GM08714 (cell line): ENCODE results near the gene RSBN1L.

Experiments
- H3K4me3 ChIP-seq: fragments of 200-500 bp; sonication (Bioruptor generic); 2 replicates; pipeline ENCODE4 v1.5.1; 2014; ENCODE audit warnings: mild to moderate bottlenecking, low read length, inconsistent platforms
- ZNF274 ChIP-seq: IDR thresholded peaks from 2 replicates; pipeline ENCODE4 v1.6.1; 2012; ENCODE audit warnings: mild to moderate bottlenecking, low read depth, low read length

The RSBN1L gene

DNA sequence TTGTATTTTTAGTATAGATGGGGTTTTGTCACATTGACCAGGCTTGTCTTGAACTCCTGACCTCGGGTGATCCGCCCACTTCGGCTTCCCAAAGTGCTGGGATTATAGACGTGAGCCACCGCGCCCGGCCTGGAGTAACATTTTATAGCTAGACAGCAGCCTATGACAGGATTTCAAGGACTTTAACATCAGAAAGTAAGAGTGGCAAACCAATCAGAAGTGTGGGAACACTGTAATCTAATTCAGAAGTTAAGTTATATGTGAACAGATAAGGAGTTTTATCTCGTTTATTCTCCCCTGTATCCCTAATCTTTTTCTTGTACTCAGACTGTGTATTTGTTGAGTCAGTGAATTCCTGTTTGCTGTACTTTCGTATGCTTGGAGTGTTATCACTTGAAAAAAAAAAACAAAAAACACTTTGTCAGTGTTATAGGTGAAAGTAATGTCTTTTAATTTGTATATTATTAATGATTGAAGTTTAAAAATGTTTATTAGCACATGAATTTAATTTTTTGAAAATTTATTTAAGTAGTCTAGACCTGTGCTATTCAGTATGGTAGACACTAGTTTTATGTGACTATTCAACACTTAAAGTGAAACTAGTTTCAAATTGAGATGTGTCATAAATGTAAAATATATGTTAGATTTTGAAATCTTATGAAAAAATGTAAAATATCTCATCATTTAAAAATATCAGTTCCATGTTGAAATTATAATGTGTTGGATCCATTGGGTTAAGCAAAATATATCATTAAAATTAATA is 38.6 kb downstream of the RSBN1L start:
- no peak for TF ChIP-seq ZNF274
- no peak overlapping the region for H3K4me3 ChIP-seq

DNA sequence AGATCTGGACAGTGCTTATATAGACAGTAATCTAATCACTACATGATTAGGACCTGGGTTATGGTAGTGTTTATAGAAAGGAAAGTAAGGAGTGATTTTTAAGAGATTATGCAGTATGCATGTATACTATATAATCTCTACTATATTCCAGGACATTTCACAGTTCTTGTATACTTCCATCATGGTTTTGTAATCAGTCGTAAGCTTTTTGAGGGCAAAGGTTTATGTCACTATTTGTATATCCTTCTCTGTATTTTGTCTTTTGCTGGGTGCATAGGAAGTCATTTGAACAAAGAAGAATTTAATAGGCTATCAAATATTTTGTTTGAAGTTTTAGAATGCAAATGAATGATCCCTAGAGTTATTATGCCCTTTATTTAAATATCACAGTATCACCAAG is 39.2 kb downstream of the RSBN1L start:
- no peak for TF ChIP-seq ZNF274
- no peak overlapping the region for H3K4me3 ChIP-seq

DNA sequence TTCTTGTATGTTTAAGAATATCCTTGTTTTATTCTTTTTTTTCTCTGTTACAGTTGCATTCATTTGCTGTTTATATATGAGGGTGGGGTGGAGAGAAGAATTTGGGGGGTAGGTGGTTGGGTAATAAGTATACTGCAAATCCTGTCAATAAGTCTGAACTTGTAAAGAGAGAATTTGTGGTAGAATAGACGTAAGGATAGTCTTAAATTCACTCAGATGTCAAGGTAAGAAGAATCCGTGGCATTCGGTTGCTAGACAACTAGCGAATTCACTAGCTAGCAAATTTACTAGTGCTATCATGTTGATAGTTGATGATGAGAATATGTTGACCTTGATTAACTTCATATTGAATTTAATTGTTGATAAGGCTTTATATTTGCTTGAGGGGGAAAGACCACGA is 40.7 kb downstream of the RSBN1L start:
- TF ChIP-seq ZNF274: no peak
- H3K4me3 ChIP-seq: no peak overlapping the region

DNA sequence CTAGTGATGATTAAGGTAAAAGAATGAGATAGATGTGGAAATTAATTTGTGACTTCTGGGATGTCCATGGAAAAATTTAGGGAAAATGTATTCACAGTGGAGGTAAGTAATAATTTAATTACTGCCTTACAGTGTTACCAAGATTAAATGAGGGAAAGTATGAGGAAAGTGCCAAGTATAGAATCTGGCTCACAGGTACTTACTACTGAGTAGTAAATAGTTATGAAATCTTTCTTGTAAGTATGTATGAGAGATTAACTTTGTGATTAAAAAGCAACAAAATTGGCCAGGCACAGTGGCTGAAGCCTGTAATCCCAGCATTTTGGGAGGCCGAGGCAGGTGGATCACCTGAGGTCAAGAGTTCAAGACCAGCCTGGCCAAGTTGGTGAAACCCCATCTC is 42.1 kb downstream of the RSBN1L start:
- no peak overlapping the region for H3K4me3 ChIP-seq
- no peak for TF ChIP-seq ZNF274

DNA sequence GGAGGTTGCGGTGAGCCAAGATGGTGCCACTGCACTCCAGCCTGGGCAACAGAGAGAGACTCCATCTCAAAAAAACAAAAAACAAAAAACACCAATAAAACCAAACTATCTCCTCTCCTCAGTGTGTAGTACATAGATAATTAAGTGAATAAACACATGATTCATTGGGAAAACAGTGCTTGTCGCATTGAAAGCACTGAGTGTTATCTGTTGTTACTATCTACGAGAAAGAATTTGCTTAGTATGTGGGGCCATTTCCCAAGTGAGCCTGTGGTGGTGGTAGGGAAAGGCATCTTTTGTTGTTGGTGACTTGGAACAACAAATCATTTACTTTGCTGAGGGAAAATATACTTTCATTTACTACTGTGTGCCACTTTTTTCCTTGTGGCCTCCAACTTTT is 42.6 kb downstream of the RSBN1L start:
- TF ChIP-seq ZNF274: no peak

DNA sequence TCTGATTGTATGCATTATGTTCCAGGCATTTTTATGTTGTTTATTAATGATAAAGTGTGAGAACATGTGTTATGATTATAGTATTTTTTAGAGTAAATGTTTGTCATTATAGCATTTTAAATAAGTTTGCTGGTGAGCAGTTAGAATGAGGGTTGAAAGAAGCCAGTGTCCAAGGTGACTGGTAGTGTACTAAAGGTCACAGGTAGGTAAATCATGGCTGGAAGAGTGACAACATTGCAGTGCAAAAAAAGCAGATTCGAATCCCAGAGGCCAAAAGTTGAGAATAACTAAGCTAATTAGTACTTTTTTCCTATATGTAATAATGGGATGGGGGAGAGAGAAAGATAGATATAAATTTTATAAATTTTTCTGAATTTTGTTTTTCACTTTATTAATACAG is 44.0 kb downstream of the RSBN1L start:
- no peak overlapping the region for H3K4me3 ChIP-seq
- no peak for TF ChIP-seq ZNF274

More for the DNA sequence above, 42.6 kb downstream of the RSBN1L start:
- no peak overlapping the region for H3K4me3 ChIP-seq

DNA sequence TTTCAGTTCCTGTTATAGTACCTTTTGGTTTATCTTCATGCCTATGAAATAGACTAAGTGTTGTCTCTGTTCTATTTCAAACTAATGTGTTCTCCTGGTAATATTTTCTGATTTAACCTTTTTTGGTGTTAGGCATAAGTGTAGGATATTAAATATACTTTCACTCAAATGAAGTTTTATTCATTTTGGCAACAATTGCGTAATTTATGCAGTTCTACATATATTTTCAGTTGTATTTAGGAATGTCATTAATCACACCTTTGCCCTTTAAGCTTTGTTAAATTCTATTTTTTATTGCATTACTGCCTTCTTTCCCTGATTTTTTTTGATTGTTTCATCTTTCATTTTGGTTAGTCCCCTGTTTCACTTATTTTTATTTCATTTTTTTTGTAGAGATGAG is 47.3 kb downstream of the RSBN1L start:
- no peak overlapping the region for H3K4me3 ChIP-seq
- TF ChIP-seq ZNF274: no peak

DNA sequence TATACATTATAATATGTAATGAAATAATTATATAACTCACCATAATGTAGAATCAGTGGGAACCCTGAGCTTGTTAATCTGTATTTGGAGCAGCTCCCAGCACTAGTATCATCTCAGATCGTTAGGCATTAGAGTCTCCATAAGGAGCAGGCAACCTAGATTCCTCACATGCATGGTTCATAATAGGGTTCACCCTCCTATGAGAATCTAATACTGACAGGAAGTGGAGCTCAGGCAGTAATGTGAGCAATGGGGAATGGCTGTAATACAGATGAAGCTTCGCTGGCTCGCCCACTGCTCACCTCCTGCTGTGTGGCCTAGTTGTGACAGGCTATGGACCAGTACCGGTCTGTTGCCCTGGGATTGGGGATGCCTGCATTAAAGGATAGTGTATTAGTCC is 49.5 kb downstream of the RSBN1L start:
- no peak for TF ChIP-seq ZNF274
- H3K4me3 ChIP-seq: no peak overlapping the region

DNA sequence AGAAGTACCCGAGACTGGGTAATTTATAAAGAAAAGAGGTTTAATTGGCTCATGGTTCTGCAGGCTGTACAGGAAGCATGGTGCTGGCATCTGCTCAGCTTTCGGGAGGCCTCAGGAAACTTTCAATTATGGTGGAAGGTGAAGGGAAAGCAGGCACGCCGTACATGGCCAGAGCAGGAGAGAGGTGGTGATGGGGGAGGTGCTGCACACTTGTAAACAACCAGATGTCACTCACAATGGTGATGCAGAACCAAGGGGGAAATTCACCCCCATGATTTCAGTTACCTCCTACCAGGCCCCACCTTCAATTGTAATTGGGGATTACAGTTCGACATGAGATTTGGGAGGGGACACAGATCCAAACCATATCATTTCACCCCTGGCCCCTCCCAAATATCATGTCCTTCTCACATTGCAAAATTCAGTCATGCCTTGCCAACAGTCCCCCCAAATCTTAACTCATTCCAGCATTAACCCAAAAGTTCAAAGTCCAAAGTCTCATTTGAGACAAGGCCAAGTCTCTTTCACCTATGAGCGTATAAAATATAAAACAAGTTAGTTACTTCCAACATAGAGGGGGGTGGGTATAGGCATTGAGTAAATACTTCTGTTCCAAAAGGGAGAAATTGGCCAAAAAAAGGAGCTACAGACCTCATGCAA is 50.0 kb downstream of the RSBN1L start:
- no peak overlapping the region for H3K4me3 ChIP-seq
- no peak for TF ChIP-seq ZNF274

DNA sequence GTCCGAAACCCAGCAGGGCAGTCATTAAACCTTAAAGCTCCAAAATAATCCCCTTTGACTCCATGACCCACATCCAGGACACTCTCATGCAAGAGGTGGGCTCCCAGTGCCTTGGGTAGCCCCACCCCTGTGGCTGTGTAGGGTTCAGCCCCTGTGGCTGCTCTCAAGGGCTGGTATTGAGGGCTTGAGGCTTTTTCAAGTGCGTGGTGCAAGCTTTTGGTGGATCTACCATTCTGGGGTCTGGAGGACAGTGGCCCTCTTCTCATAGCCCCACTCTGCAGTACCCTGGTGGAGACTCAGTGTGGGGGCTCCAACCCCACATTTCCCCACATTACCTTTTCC is 50.5 kb downstream of the RSBN1L start:
- H3K4me3 ChIP-seq: no peak overlapping the region
- TF ChIP-seq ZNF274: no peak

DNA sequence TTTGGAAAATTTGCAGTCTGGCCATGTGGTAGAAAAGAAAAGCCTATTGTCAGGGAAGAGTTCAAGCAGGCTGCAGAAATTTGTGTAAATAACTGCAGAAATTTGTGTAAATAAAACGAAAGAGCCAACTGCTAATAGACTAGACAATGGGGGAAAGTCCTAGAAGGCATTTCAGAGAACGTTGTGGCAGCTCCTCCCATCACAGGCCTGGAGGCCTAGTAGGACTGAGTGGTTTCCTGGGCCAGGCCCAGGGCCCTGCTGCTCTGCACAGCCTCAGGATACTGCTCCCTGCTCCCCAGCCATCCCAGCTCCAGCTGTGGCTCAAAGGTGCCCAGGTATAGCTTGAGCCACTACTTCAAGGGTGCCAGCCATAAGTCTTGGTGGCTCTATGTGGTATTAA is 50.9 kb downstream of the RSBN1L start:
- no peak for TF ChIP-seq ZNF274
- H3K4me3 ChIP-seq: no peak overlapping the region

DNA sequence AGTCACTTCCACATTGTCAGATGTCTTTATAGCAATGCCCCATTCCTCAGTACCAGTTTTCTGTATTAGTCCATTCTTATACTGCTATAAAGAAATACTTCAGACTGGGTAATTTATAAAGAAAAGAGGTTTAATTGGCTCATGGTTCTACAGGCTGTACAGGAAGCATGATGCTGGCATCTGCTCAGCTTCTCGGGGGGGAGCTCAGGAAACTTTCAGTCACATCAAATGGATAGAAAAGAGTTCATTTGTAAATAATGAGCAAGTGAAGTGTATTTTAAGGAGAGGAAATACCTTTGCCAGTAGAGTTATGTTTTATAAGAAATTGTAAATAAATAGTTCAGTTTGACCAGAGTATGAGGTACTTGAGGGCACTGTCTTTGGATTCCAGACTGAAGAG is 51.5 kb downstream of the RSBN1L start:
- no peak for TF ChIP-seq ZNF274
- no peak overlapping the region for H3K4me3 ChIP-seq

DNA sequence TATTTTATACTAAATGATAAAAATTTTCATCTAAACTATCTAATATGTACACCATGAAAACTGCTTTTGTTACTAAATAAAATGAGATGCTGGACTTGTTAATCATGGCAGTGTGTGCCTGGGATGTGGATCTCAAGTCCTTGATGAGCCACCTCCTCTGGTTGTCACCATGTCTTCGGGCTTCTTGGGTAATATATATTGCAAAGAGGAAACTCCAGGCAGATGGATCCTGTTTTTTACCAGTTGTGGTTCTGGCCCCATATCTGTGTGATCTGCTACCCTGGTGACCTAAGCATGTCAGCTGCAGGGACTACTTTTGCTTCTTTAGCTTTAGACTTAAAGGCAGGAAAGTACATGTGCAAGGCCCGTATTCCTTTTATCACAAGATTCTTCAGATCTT is 55.8 kb downstream of the RSBN1L start:
- H3K4me3 ChIP-seq: no peak overlapping the region
- TF ChIP-seq ZNF274: no peak

DNA sequence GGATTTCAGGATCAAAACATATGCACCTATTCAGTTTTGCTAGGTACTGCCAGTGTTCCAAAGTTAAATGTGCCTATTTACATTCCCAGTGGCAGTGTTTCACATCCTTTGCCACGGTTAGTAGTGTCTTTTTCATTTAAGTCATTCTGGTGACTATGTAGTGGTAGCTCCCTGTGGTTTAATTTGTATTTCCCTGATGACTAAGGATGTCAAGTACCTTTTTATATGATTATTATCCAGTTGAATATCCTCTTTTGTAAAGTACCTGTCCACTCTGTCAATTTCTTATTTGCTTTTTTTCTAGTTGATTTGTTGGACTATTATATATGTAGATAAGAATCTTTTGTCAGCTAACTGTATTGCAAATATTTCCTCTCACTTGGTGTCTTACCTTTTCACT is 56.9 kb downstream of the RSBN1L start:
- no peak for TF ChIP-seq ZNF274
- H3K4me3 ChIP-seq: no peak overlapping the region

DNA sequence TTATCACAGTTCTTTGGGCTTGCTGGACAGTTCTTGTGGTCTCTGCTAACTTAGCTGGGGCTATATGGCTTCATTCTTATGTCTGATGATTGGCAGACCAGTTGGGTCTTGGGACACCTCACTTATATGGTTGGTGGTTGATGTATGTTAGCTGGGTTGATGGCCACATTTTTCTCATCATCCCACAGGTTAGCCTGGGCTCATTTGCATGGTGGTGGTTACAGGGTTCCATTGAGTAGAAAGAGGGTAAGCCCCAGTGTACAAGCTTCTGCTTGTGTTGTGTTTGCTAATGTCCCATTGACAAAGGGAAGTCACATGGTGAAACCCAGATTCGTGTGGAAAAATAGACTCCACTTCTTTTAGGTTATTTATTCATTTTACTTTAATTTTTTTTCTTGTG is 61.3 kb downstream of the RSBN1L start:
- TF ChIP-seq ZNF274: no peak
- no peak overlapping the region for H3K4me3 ChIP-seq

DNA sequence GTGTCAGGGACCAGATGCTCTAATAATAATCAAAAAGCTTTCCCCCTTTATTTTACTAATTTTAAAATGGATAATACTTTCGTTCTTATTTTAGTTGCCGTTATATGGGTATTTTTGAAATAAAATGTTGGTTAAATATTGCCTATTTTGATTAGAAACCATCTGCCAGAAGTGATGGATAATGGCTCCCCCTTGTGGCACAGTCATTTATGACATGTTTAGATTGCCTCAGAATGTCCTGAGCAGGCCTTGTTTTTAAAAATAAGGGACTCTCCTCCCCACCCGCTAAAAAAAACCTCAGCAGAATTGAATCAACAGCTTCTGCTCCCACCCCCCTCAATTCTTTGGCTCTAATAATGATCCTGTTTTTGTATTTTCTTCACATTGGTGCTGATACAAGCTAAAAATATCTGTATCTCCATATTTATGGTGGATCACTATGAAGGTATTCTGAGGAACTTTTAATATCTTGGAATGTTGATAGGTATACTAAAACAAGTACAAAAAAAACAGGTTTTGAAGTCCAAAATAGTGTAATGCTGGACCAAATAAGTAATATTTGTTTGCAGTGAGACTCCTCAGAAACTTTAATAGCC is 63.1 kb downstream of the RSBN1L start:
- H3K4me3 ChIP-seq: no peak overlapping the region
- no peak for TF ChIP-seq ZNF274
